RWPE1 (cell line): Measurements from ENCODE around the gene NEU1.
A peak's percentile ranks its signal among the peaks of the same experiment; 100 is the strongest.
"Not testable (repeated sequence)": the region's sequence is repeated elsewhere in the genome, so short reads cannot be mapped to it uniquely, and the experiment has no call there.

ENCODE experiments used
- CTCF ChIA-PET: fragments of 350-600 bp; sonication (Branson Sonifier 250); formaldehyde crosslinking; extraction: SDS; loops from one replicate; lab custom pipeline; 2021; lab: Yijun Ruan, JAX
- POLR2A ChIA-PET: fragments of 400-600 bp; formaldehyde crosslinking; extraction: SDS; loops from one replicate; lab custom pipeline; 2020; ENCODE audit warnings: antibody characterized with exemption; ENCODE audit not compliant: low non-redundant PET; lab: Yijun Ruan, JAX
- DNase-seq: peaks from one replicate; pipeline ENCODE4 v3.0.0; 2012; ENCODE audit warnings: low spot score
- H3K27ac ChIP-seq: fragments of 450-650 bp; 2 replicates; pipeline ENCODE4 v1.5.1; 2017
- CTCF ChIP-seq: fragments of 450-650 bp; conservative IDR thresholded peaks from 2 replicates; pipeline ENCODE4 v1.5.1; 2017; ENCODE audit warnings: low read depth, mild to moderate bottlenecking

Gene NEU1

DNA sequence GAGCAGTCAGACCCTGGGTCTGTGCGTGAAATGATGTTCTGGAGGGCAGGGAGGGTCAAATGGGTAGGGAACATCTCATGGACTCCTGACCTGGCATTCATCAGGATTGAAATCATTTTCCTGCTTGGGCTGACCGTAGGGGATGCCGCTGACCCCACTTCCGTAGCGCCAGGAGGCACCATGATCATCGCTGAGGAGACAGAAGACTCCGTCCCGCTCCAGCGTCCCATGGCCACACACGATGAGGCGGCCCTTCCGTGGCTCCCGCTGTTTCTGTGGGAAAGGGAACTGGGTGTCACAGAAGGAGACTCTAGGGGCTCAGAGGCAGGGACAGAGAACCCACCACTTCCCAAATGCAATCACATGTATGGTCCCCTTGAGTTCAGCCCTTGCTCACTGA is 2.3 kb downstream of the NEU1 start:
- TF ChIP-seq CTCF, result no peak
- ChIA-PET POLR2A (interaction anchor here (0.5 kb wide), 1 partner anchor 179 kb away, joined by 3 read pairs; the partner anchor contains the start of gene LY6G5C), CTCF (no interaction called here)

DNA sequence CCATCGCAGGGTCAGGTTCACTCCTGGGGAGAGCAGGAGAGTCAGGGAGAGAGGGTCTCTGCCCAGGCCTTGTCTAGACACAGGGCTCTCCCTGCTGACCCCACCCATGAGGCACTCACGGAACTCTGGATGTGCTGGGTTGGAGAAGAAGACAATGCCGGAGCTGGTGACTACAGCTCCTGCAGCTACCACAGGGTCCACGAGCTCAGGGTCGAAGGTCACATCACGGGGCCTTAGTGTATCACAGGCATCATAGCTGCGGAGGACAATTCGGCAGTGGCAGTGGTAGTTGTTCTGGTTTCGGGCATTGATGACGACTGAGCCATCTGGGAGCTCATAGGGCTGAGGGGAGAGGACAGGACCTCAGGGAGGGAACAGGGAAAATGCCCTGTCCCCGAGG is 2.7 kb downstream of the NEU1 start:
- TF ChIP-seq CTCF, result no peak
- ChIA-PET CTCF (no interaction called here), POLR2A (interaction anchor here (0.5 kb wide), 1 partner anchor 179 kb away, joined by 3 read pairs; the partner anchor contains the start of gene LY6G5C)
- peak overlapping the region; percentile 11; the same call in 1 of the 2 replicates for H3K27ac ChIP-seq
- DNase-seq, result no peak

More for the DNA sequence above, 2.3 kb downstream of the NEU1 start:
- no peak for DNase-seq
- no peak overlapping the region for H3K27ac ChIP-seq

- CTCF ChIA-PET, result no interaction called here
- POLR2A ChIA-PET, result no interaction called here
- H3K27ac ChIP-seq, result peak overlapping the region; percentile 11; the same call in 1 of the 2 replicates
- no peak for TF ChIP-seq CTCF
- no peak for DNase-seq
These were observed 3.9 kb downstream of the NEU1 start for GRCh38 chr6:31858707-31859106.

DNA sequence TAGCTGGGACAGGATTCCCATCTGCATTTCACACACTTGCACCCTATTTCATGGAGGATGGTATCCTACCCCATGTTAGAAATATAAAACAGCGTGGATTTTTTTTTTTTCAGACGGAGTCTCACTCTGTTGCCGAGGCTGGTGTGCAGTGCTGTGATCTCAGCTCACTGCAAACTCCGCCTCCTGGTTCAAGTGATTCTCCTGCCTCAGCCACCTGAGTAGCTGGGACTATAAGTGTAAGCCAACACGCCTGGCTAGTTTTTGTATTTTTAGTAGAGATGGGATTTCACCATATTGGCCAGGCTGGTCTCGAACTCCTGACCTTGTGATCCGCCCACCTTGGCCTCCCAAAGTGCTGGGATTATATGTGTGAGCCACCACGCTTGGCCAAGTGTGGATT is 4.8 kb downstream of the NEU1 start:
- POLR2A ChIA-PET, CTCF ChIA-PET, DNase-seq: not testable (repeated sequence)
- H3K27ac ChIP-seq, result peak overlapping the region; percentile 7; the same call in 1 of the 2 replicates

DNA sequence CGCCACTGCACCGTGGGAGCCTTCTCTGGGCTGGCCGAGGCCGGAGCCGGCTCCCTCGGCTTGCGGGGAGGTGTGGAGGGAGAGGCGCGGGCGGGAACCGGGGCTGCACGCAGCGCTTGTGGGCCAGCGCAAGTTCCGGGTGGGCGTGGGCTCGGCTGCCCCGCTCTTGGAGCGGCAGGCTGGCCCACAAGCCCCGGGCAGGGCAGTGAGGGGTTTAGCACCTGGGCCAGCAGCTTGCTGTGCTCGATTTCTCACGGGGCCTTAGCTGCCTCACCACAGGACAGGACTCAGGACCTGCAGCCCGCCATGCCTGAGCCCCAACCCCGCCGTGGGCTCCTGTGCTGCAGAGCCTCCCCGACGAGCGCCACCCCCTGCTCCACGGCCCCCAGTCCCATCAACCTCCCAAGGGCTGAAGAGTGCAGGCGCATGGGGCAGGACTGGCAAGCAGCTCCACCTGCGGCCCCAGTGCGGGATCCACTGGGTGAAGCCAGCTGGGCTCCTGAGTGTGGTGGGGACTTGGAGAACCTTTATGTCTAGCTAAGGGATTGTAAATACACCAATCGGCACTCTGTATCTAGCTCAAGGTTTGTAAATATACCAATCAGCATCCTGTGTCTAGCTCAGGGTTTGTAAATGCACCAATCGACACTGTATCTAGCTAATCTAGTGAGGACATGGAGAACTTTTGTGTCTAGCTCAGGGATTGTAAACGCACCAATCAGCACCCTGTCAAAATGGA is 10.5 kb downstream of the NEU1 start:
- DNase-seq, H3K27ac ChIP-seq, POLR2A ChIA-PET: not testable (repeated sequence)

GRCh38 chr6:31851485-31851832 is 11.2 kb downstream of the NEU1 start:
- CTCF ChIA-PET, result no interaction called here
- no peak for DNase-seq

More for the DNA sequence above, 10.5 kb downstream of the NEU1 start:
- CTCF ChIA-PET, result interaction anchor here (0.6 kb wide), 1 partner anchor 16 kb away, joined by 3 read pairs; no protein-coding TSS in a partner anchor

DNA sequence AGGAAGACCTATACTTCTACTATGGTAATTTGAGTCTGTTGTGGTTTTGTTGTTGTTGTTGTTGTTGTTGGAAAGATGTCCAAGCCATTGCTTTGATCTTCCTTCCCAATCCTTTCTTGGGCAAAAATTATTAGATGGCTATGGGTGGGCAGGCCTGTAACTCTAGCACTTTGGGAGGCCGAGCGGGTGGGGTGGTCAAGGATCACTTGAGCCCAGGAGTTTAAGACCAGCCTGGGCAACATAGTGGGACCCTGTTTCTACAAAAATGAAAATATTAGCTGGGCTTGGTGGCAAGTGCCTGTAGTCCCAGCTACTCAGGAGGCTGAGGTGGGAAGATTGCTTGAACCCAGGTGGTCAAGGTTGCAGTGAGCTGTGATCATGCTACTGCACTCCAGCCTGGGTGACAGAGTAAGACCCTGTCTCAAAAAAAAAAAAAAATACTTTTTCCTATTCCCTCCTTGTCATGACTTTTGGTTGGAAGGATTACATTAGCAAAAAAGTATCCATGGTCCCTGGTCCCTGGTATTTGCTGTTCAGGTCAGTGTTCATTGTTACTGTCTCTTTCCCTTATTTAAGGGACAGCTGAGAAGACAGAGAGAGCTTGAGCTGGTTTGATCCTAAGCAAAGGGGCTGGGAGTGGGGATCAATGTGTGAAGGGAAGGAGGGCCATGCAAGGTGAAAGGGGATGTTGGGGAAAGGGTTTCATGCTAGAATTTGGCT is 11.7 kb downstream of the NEU1 start:
- POLR2A ChIA-PET, result no interaction called here
- no peak for DNase-seq
- CTCF ChIA-PET, result no interaction called here
- no peak overlapping the region for H3K27ac ChIP-seq
- no peak for TF ChIP-seq CTCF

More at GRCh38 chr6:31851485-31851832, 11.2 kb downstream of the NEU1 start:
- H3K27ac ChIP-seq, result no peak overlapping the region
- POLR2A ChIA-PET, result no interaction called here
- TF ChIP-seq CTCF, result no peak
